MM.1S (cell line): ENCODE data around the gene SERAC1.

ENCODE experiments used
- DNase-seq: peaks from one replicate; pipeline ENCODE4 v3.0.0-alpha.2; 2015
- H2AFZ ChIP-seq: fragments of 300-600 bp; sonication (generic); 2 replicates; pipeline ENCODE4 v1.6.0; 2016; ENCODE audit warnings: antibody characterized with exemption, low read length
- H3F3A ChIP-seq: fragments of 300-600 bp; sonication (generic); 2 replicates; pipeline ENCODE4 v1.6.1; 2016; ENCODE audit warnings: mild to moderate bottlenecking, antibody characterized with exemption, low read length, moderate library complexity, mixed read lengths; ENCODE audit not compliant: insufficient read depth
- H3K27ac ChIP-seq: fragments of 300-600 bp; sonication (generic); 2 replicates; pipeline ENCODE4 v1.5.1; 2016; ENCODE audit warnings: mild to moderate bottlenecking, low read length
- H3K27me3 ChIP-seq: fragments of 300-600 bp; sonication (generic); replicated peaks from 2 replicates; pipeline ENCODE4 v1.6.0; 2016; ENCODE audit warnings: low read length; ENCODE audit not compliant: insufficient read depth
- H3K36me3 ChIP-seq: fragments of 300-600 bp; sonication (generic); replicated peaks from 2 replicates; pipeline ENCODE4 v1.6.1; 2016; ENCODE audit warnings: mild to moderate bottlenecking, low read length, mixed read lengths; ENCODE audit not compliant: insufficient read depth
- H3K4me1 ChIP-seq: fragments of 300-600 bp; sonication (generic); 2 replicates; pipeline ENCODE4 v1.6.1; 2016; ENCODE audit warnings: low read length, mixed read lengths
- H3K4me2 ChIP-seq: fragments of 300-600 bp; sonication (generic); 2 replicates; pipeline ENCODE4 v1.6.0; 2016; ENCODE audit warnings: low read depth, low read length
- H3K4me3 ChIP-seq: fragments of 300-600 bp; sonication (generic); 2 replicates; pipeline ENCODE4 v1.5.1; 2016; ENCODE audit warnings: low read length, mixed read lengths
- H3K79me2 ChIP-seq: fragments of 300-600 bp; sonication (generic); 2 replicates; pipeline ENCODE4 v1.6.1; 2016; ENCODE audit warnings: mixed run types, low read length, mixed read lengths
- H3K9ac ChIP-seq: fragments of 300-600 bp; sonication (generic); 2 replicates; pipeline ENCODE4 v1.6.1; 2016; ENCODE audit warnings: low read length, mixed read lengths
- H3K9me2 ChIP-seq: fragments of 300-600 bp; sonication (generic); replicated peaks from 2 replicates; pipeline ENCODE4 v1.6.1; 2016; ENCODE audit warnings: mild to moderate bottlenecking, low read length, mixed read lengths; ENCODE audit not compliant: insufficient read depth
- H3K9me3 ChIP-seq: fragments of 300-600 bp; sonication (generic); replicated peaks from 2 replicates; pipeline ENCODE4 v1.6.1; 2016; ENCODE audit warnings: mild to moderate bottlenecking, low read length, mixed read lengths; ENCODE audit not compliant: insufficient read depth
- H4K20me1 ChIP-seq: fragments of 300-600 bp; sonication (generic); 2 replicates; pipeline ENCODE4 v1.6.1; 2016; ENCODE audit warnings: mild to moderate bottlenecking, low read length, moderate library complexity, mixed read lengths; ENCODE audit not compliant: insufficient read depth
- EZH2 ChIP-seq: fragments of 300-600 bp; sonication (generic); optimal IDR thresholded peaks from 2 replicates; pipeline ENCODE3; 2017; ENCODE audit warnings: low read depth, mild to moderate bottlenecking, antibody characterized with exemption, low read length, mixed read lengths
- EZH2phosphoT487 ChIP-seq: fragments of 300-600 bp; sonication (generic); IDR thresholded peaks from 2 replicates; pipeline ENCODE4 v1.6.1; 2018; ENCODE audit warnings: antibody characterized with exemption, low read length
- TF ChIP-seq, protein P1 (sequence below): fragments of 300-600 bp; sonication (generic); IDR thresholded peaks from 2 replicates; pipeline ENCODE4 v1.5.1; 2016; ENCODE audit warnings: antibody characterized with exemption, low read length, mixed read lengths

The SERAC1 gene

DNA sequence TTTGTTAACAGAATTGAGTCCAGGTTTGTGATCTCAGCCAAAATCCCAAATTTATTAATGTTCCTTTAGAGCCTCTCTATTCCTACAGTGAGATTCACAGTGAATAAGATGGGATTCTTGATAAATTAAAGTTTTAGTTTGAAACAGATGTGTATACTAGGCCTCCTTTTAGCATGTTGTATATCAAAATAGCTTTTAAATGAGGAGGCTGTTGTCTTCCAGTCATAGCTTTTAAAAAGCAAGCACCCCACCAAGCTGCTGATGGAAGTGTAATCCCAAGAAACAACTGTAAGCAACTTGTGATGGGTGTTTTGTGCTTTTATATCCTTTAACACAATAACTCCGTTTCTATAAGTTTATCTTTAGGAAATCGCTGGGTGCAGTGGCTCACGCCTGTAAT is 7.0 kb upstream of the SERAC1 start:
- Histone ChIP-seq H3K9ac (no peak overlapping the region), H3K9me3 (no peaks in the 10 kb centered on the region), H3K9me2 (no peaks in the 10 kb centered on the region), H3K79me2 (no peaks in the 10 kb centered on the region), H3F3A (no peaks in the 10 kb centered on the region), H2AFZ (no peak overlapping the region), H3K4me3 (no peak overlapping the region), H3K4me1 (no peaks in the 10 kb centered on the region), H3K36me3 (no peaks in the 10 kb centered on the region), H3K27ac (no peak overlapping the region), H4K20me1 (no peaks in the 10 kb centered on the region), H3K27me3 (no peaks in the 10 kb centered on the region), H3K4me2 (no peak overlapping the region)
- no peak for DNase-seq
- TF ChIP-seq, protein P1, sequence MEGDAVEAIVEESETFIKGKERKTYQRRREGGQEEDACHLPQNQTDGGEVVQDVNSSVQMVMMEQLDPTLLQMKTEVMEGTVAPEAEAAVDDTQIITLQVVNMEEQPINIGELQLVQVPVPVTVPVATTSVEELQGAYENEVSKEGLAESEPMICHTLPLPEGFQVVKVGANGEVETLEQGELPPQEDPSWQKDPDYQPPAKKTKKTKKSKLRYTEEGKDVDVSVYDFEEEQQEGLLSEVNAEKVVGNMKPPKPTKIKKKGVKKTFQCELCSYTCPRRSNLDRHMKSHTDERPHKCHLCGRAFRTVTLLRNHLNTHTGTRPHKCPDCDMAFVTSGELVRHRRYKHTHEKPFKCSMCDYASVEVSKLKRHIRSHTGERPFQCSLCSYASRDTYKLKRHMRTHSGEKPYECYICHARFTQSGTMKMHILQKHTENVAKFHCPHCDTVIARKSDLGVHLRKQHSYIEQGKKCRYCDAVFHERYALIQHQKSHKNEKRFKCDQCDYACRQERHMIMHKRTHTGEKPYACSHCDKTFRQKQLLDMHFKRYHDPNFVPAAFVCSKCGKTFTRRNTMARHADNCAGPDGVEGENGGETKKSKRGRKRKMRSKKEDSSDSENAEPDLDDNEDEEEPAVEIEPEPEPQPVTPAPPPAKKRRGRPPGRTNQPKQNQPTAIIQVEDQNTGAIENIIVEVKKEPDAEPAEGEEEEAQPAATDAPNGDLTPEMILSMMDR: no peak
- TF ChIP-seq EZH2 (no peak), EZH2phosphoT487 (no peak)

DNA sequence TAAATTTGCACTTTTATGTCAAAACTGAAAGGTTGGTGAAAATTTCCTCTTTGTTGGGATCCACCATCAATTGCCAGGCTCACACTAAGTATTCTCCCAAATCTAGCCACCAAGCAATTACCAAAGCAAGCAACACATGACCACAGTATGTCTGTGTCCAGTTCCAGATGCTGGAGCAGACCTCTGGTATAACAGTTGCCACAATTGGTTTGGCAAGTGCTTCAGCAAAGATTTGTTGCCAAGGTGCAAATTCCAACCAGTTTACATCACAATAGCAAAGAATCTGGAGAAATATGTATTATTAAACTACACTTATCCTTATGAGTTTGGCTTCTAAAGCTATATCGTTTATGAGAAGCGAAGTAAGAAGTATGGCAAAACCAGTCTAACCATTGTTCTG is 6.5 kb upstream of the SERAC1 start:
- Histone ChIP-seq H2AFZ (no peak overlapping the region), H3K4me2 (no peak overlapping the region), H4K20me1 (no peaks in the 10 kb centered on the region), H3K9me2 (no peaks in the 10 kb centered on the region), H3K79me2 (no peaks in the 10 kb centered on the region), H3F3A (no peaks in the 10 kb centered on the region), H3K27ac (no peak overlapping the region), H3K4me1 (no peaks in the 10 kb centered on the region), H3K4me3 (no peak overlapping the region), H3K36me3 (no peaks in the 10 kb centered on the region), H3K27me3 (no peaks in the 10 kb centered on the region), H3K9ac (no peak overlapping the region), H3K9me3 (no peaks in the 10 kb centered on the region)
- DNase-seq: no peak
- no peak for TF ChIP-seq EZH2phosphoT487
- TF ChIP-seq, protein P1: no peak
- no peak for TF ChIP-seq EZH2

DNA sequence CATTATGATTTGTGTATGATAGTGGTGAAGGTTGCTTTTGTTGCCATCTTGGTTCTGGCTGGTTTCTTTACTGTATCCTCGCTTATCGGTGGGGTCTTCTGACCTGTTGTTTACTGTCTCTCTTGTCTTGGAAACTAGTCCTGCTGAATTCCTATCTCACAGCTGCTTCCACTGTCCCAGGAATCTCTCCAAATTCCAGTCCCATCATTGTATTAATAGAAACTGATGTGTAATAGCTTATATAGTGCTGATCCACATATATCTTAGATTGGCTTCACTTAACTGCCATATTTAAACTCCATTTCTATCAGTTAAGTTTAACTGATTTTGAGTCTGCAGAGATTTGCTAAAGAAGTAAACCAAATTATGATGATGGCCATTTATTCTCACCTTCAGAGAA is 6.0 kb upstream of the SERAC1 start:
- no peaks in the 10 kb centered on the region for H3K36me3 ChIP-seq
- H3K4me3 ChIP-seq: no peak overlapping the region
- H3K27ac ChIP-seq: no peak overlapping the region
- no peaks in the 10 kb centered on the region for H3K27me3 ChIP-seq
- H4K20me1 ChIP-seq: no peaks in the 10 kb centered on the region
- DNase-seq: no peak
- no peak overlapping the region for H3K9ac ChIP-seq
- no peaks in the 10 kb centered on the region for H3K9me2 ChIP-seq
- TF ChIP-seq EZH2phosphoT487 (no peak), EZH2 (no peak)
- TF ChIP-seq, protein P1: no peak
- no peaks in the 10 kb centered on the region for H3K79me2 ChIP-seq
- H3F3A ChIP-seq: no peaks in the 10 kb centered on the region
- no peaks in the 10 kb centered on the region for H3K9me3 ChIP-seq
- H3K4me2 ChIP-seq: no peak overlapping the region
- H2AFZ ChIP-seq: no peak overlapping the region
- H3K4me1 ChIP-seq: no peaks in the 10 kb centered on the region
